H1 (cell line): ENCODE data around the gene C2CD3. TPM values are rescaled to one million over a fixed set of nuclear protein-coding genes. Genes with fewer than 3 reads are reported as not detected.

Experiments used
- HDAC2 ChIP-seq, 2 experiments: fragments of 300-600 bp in 1 of 2; sonication (generic) in 1 of 2; IDR thresholded peaks; 2 replicates each; pipeline ENCODE4 v1.6.1; 2011 to 2012; ENCODE audit warnings: low read depth in 2 of 2, low read length in 2 of 2, mild to moderate bottlenecking in 2 of 2, moderate library complexity in 2 of 2, borderline replicate concordance in 1 of 2, inconsistent platforms in 1 of 2
- ZNF274 ChIP-seq: IDR thresholded peaks from 2 replicates; pipeline ENCODE4 v1.7.0; 2012; ENCODE audit warnings: low read length, borderline replicate concordance; ENCODE audit errors: extremely low read depth
- polyA plus RNA-seq, 7 experiments: library from polyadenylated mRNA; depleted of rRNA in 3 of 7; stranded (reverse) in 5 of 7; unstranded in 2 of 7; fragments of >200 nt in 5 of 7; fragments of 200-250 nt in 2 of 7; gene quantifications; 1 replicate in 5 of 7; 2 replicates in 1 of 7; 4 replicates in 1 of 7; pipeline versions ENCODE4 v1.2.1 to v1.2.3, GENCODE V29; 2011 to 2013; ENCODE audit warnings: missing spikeins in 2 of 7, mixed read lengths in 2 of 7
- total RNA-seq: library from RNA; stranded (reverse); fragmentation: NEBNext Ultra II Directional; extraction: Animal tissue kit (Norgen Biotek cat#: 25700); gene quantifications from 2 replicates; pipeline ENCODE4 v1.2.1, GENCODE V29; 2021

The C2CD3 gene
- total and polyA plus RNA-seq, 2 of the 8 experiments (the other 6 are each of a cell fraction or from before 2014, with no cell fraction given) = 11.0 to 29.1 TPM

GRCh38 chr11:73965764-73966121, 205.1 kb downstream of the C2CD3 start (continued):
- TF ChIP-seq ZNF274 = no peak
- no peak for TF ChIP-seq HDAC2 (IDR thresholded peaks at IDR 0.05; ENCODE audit: borderline replicate concordance in 1 of 2, low read depth in 2 of 2, low read length in 2 of 2)
